Neutrophil (primary cell): ENCODE measurements around the gene RPL38.

Experiments
- H3K27ac ChIP-seq: fragments of 200-600 bp; sonication (generic); 2 replicates; pipeline ENCODE4 v1.5.1; 2016; ENCODE audit warnings: mild to moderate bottlenecking, moderate library complexity
- H3K27me3 ChIP-seq: fragments of 200-600 bp; sonication (generic); 2 replicates; pipeline ENCODE4 v1.6.0; 2016; ENCODE audit warnings: mild to moderate bottlenecking
- H3K36me3 ChIP-seq: fragments of 200-600 bp; sonication (generic); 2 replicates; pipeline ENCODE4 v1.5.1; 2017
- H3K4me1 ChIP-seq, 2 experiments: fragments of 200-600 bp in 1 of 2; sonication (generic) in 1 of 2; 1 replicate in 1 of 2; 2 replicates in 1 of 2; pipeline versions ENCODE4 v1.5.1 to v1.6.1; 2013 to 2016; ENCODE audit warnings: low read depth in 1 of 2, low read length in 1 of 2, mild to moderate bottlenecking in 1 of 2, moderate library complexity in 1 of 2; ENCODE audit not compliant: control insufficient read depth in 1 of 2, insufficient read depth in 1 of 2
- H3K4me3 ChIP-seq, 2 experiments: fragments of 200-600 bp in 1 of 2; sonication (generic) in 1 of 2; 1 replicate in 1 of 2; 2 replicates in 1 of 2; pipeline ENCODE4 v1.5.1; 2013 to 2016; ENCODE audit warnings: low read depth in 1 of 2, low read length in 1 of 2, mild to moderate bottlenecking in 1 of 2, moderate library complexity in 1 of 2
- H3K9me3 ChIP-seq: fragments of 200-600 bp; sonication (generic); 2 replicates; pipeline ENCODE4 v1.5.1; 2016
- CTCF ChIP-seq: fragments of 200-600 bp; sonication (generic); IDR thresholded peaks from 2 replicates; pipeline ENCODE4 v1.5.1; 2016; ENCODE audit warnings: antibody characterized with exemption

Gene RPL38

DNA sequence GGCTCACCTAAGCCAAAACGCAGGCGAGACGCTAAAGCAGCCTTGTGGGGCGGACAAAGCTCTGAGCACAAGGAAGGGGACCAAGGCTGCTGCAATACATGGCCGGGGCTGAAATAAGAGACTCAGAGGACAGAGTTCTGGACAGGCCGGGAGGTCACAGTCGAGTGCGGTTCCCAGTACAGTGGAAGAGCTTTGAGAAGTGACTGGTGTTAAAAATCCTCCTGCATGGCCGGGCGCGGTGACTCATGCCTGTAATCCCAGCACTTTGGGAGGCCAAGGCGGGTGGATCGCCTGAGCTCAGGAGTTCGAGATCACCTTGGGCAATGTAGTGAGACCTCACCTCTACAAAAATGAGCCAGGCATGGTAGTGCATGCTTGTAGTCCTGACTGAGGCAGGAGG lies 20.4 kb downstream of the RPL38 start:
- no peaks in the 10 kb centered on the region for H3K9me3 ChIP-seq
- H3K36me3 ChIP-seq = no peaks in the 10 kb centered on the region
- no peak overlapping the region for H3K27ac ChIP-seq
- no peak for TF ChIP-seq CTCF
- H3K4me3 ChIP-seq = no peak overlapping the region
- H3K4me1 ChIP-seq = no peaks in the 10 kb centered on the region
- no peaks in the 10 kb centered on the region for H3K27me3 ChIP-seq

DNA sequence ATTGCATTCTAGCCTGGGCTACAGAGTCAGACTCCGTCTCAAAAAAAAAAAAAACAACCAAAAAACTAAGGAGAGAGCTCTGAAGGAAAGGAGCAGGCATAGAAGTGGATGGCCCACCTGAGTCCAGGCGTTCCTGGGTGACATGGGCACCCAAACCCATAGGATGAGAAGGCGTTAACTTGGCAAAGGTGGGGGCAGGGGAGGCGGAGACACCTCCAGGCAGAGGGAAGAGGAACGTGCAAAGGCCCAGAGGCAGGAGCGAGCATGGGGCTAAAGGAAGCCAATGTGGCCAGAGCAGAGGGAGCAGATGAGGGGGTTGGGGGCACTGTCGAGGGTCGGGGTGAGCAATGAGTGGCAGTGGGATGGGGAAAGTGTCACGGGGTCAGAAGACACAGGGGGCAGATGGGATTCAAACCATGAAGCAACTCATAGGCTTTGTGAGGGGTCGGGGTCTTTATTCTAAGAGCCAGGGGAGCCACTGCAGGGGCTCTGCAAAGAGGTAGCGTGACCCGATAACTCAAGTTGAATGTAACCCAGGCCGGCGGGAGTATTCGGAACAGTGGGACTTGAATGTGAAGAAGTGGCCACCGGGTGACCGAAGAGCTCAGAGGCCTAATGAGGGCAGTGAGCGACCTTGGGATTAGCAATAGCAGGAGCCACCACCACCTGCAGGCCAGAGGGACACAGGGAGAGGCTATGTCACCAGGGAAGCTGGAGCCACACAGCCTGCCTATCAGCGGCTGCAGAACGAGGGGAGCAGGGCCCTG lies 21.7 kb downstream of the RPL38 start:
- Histone ChIP-seq H3K9me3 (no peaks in the 10 kb centered on the region), H3K27ac (no peak overlapping the region), H3K4me3 (no peak overlapping the region), H3K4me1 (no peaks in the 10 kb centered on the region), H3K27me3 (no peaks in the 10 kb centered on the region), H3K36me3 (no peaks in the 10 kb centered on the region)
- TF ChIP-seq CTCF = no peak

DNA sequence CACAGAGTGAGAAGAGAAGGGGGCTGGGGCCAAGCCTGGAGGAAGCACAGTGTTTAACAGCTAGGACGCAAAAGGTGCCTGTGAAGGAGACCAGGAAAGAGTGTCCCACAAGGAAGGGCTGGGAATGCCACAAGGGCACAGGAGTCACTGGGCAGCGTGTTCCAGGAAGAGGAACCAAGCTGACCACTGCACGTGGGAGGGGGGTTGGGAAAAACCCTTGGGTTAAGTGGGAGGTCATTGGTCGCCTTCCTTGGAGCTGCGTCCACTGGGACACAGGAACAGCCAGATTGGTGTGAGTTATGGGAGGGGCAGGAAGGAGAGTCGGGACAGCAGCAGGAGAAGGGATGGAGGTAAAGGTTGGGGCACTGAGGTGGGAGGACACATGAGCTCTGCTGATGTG lies 22.8 kb downstream of the RPL38 start:
- H3K36me3 ChIP-seq = no peaks in the 10 kb centered on the region
- no peak for TF ChIP-seq CTCF
- no peaks in the 10 kb centered on the region for H3K9me3 ChIP-seq
- no peak overlapping the region for H3K4me3 ChIP-seq
- H3K4me1 ChIP-seq = no peaks in the 10 kb centered on the region
- no peak overlapping the region for H3K27ac ChIP-seq
- H3K27me3 ChIP-seq = no peaks in the 10 kb centered on the region

GRCh38 chr17:74227271-74228080 lies 24.0 kb downstream of the RPL38 start:
- Histone ChIP-seq H3K9me3 (no peaks in the 10 kb centered on the region), H3K4me1 (no peaks in the 10 kb centered on the region), H3K4me3 (no peak overlapping the region), H3K27ac (no peak overlapping the region), H3K27me3 (no peaks in the 10 kb centered on the region), H3K36me3 (no peaks in the 10 kb centered on the region)
- TF ChIP-seq CTCF = no peak

DNA sequence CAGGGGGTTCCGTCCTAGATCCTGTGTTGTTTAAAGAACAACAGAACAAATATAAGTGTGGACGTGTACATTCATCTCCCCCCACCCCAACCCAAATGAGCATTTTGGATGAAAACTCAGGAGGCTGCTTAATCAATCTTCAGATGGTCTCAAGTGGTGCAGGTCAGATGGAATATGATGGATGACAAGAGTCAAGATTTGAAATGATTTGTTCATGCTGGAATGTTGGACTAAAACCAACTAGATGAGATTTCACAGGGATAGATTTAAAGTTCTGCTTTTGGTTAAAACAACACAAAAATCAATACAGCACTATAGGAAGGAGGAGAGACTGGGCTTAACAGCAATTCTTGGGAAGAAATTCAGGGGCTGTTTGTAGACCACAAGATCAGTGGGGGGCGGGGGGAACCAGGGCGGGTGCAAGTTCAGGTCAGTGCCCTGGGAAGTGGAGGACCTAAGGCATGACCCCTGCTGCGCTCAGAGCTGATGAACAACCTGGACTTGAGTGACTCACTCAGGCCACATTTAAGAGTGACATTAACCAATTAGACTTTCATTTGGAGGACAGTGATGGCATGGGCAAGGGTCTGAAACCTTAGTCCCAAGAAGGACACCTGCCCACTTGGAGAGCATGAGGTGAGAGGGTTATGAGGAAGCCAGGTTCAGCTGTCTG lies 25.0 kb downstream of the RPL38 start:
- Histone ChIP-seq H3K4me1 (no peaks in the 10 kb centered on the region), H3K9me3 (no peaks in the 10 kb centered on the region), H3K36me3 (no peaks in the 10 kb centered on the region), H3K27ac (no peak overlapping the region), H3K4me3 (no peak overlapping the region), H3K27me3 (no peaks in the 10 kb centered on the region)
- no peak for TF ChIP-seq CTCF
